Smooth muscle cell of the pulmonary artery (primary cell): ENCODE data around the gene CALCOCO1. TPM values are rescaled to one million over a fixed set of nuclear protein-coding genes. Genes with fewer than 3 reads are reported as not detected.

Experiments
- total RNA-seq: library from RNA; depleted of rRNA; stranded (reverse); fragments of >200 nt; gene quantifications from 2 replicates; pipeline ENCODE4 v1.2.3, GENCODE V29; 2014

Gene CALCOCO1, protein sequence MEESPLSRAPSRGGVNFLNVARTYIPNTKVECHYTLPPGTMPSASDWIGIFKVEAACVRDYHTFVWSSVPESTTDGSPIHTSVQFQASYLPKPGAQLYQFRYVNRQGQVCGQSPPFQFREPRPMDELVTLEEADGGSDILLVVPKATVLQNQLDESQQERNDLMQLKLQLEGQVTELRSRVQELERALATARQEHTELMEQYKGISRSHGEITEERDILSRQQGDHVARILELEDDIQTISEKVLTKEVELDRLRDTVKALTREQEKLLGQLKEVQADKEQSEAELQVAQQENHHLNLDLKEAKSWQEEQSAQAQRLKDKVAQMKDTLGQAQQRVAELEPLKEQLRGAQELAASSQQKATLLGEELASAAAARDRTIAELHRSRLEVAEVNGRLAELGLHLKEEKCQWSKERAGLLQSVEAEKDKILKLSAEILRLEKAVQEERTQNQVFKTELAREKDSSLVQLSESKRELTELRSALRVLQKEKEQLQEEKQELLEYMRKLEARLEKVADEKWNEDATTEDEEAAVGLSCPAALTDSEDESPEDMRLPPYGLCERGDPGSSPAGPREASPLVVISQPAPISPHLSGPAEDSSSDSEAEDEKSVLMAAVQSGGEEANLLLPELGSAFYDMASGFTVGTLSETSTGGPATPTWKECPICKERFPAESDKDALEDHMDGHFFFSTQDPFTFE
- total RNA-seq, result 96.7 and 125 TPM in 2 replicates

DNA sequence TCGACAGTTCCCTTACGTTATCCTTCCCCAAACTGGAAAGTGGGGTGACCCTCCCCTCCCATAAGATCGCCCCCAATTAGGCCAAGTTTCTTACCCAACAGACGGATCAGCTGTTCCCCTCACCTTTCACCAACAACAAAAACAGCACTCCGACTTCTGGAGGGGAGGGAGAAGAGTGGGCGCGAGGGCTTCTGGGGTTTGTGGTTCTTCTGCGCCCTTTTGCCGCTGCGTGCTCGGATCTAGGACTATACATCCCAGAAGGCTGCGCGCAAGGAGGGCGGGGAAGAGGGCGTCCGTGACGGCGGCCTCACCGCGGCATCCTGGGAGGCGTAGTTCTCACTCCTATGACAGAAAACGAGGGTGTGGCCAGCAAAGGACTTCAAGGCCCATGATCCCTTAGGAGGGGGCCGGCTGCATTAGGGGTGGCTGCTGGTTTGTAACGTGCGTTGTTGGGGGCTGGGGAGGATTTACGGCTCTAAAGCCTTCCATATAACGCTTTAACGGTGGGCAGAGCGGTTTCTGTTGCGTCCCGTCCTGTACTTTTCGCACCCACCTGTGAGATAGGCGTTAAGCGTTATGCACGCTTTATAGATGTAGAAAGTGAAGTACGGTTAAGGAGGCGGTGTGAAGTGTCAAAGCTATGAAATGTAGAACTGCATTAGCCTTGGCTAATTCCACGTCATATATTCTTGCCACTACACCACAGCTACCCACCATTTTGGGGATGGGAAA is at the start of gene CALCOCO1:
CALCOCO1 (minus strand) TSS at position 143 of the 732 bp plus-strand sequence. CDS start 2,210 bp downstream, outside the sequence.

DNA sequence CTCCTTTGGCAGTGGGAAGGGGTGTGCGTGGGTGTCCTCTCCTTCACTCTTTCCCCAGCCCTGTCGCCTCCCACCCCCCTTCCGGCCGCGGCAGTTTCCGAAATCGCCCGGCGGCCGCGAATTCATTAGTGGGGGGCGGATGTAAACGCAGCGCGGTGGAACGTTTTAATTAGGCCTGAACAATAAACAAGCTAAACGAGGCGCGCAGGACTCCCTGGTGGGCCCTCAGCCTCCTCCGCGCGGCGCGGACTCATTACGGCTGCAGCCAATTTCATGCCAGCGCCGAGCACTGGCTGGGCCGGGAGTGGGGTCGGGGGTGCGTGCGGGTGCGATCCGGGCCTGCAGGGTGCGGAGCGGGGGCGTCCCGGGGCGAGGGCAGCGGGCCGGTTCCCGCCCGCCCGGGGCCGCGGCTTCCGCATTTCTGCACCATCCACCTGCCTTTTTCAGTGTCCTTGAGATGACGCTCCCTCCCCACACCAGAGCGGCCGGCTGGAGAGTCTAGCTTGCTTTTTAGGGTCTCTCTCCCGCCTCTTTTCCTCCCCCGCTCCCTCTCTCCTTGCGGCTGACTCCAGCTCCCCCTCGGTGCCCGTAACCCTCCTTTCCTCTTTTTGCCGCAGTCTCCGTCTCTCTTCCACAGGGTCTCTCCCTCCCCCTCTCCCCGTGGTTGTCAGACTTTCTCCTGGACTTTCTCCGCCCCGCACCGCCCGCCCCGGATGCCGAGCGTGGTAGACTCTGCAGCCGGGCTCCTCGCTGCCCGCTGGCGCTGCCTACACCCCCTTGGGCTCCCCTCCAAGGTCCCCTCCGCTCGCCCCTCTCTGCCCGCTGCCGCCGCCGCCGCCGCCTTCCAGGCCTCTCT is 24.3 kb upstream of the CALCOCO1 start, which contains the start of gene CISTR:
CISTR (minus strand) TSS at position 644 of the 856 bp plus-strand sequence.

DNA sequence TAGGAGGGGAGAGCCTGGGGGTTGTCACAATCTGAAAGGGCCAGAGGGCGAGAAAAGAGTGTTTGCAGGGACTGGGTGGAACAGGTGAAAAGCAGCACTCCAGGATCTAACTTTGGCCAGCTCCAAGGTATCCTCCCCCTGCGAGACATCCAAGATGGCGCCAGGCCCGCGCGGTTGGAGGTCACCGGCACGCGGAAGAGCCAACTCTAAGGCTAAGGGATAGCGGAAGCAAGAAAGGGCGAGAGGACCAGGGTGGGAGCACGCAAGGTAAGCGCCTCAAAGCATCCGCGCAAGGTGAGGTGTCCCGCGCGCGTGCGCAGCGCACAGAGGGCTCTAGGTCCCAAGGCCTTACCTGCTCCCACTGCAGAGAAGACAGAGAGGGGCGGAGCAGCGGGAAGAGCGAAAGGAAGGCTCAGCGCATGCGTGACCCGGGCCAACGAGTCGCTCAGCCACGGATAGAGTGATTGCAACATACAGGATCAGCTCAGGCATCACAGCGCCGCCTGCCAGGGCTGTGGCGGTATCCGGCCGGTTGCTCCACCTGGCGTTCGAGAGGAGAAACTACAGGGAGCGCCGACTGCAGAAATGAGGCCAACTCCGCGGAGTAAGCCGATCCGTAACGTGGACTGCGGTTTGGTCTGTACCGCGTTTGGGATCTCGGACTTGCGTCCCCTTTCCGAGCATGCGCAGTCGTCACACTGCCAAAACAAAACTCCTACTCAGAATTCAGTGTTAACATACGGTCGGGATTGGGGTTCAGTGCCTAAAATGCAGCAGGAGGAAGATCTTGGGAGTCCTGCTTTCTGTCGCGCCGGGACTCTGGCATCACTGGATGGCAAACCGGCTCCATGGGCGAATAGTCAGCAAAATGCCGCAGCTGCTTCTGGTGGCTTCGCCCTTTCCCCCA is 51.3 kb downstream of the CALCOCO1 start, which contains the start of gene ATP5MC2:
ATP5MC2 (minus strand) TSS at position 383 of the 907 bp plus-strand sequence. CDS start 3,469 bp downstream, outside the sequence.

Other genes with a start within 250 kb of the CALCOCO1 start
- gene MAP3K12, start 228.0 kb downstream of the CALCOCO1 start, total RNA-seq, result 34.2 and 44.7 TPM in 2 replicates
- gene TARBP2, start 226.2 kb downstream of the CALCOCO1 start, total RNA-seq, result 32.9 and 33.8 TPM in 2 replicates
- not detected in 2 replicates for gene NPFF, start 220.0 kb downstream of the CALCOCO1 start, total RNA-seq
- gene ATF7, start 101.1 kb downstream of the CALCOCO1 start, total RNA-seq, result 11.4 and 13.2 TPM in 2 replicates
- 103 and 107 TPM in 2 replicates for gene ATP5MC2, start 51.4 kb downstream of the CALCOCO1 start, total RNA-seq
- gene CISTR, start 24.5 kb upstream of the CALCOCO1 start, total RNA-seq, result not detected in 2 replicates
- not detected in 2 replicates for gene HOXC13, start 211.4 kb upstream of the CALCOCO1 start, total RNA-seq
- not detected in 2 replicates for gene HOXC12, start 227.5 kb upstream of the CALCOCO1 start, total RNA-seq
- gene HOXC11, start 245.7 kb upstream of the CALCOCO1 start, total RNA-seq, result not detected in 2 replicates
- gene HOTAIR, start 247.5 kb upstream of the CALCOCO1 start, total RNA-seq, result not detected in 2 replicates